GM20431 (cell line): ENCODE measurements around the gene SLC45A1.

Experiments used
- in situ Hi-C: fragments of 300-500 bp; cut with MseI, MboI; formaldehyde crosslinking; loops from one replicate; pipeline ENCODE4 v1.15.0; 2020; ENCODE audit warnings: low sequenced_read_pairs; ENCODE audit not compliant: unreplicated experiment

Gene SLC45A1

GRCh38 chr1:8307628-8308027 is 10.3 kb upstream of the SLC45A1 start:
- in situ Hi-C loops = no loop called here

GRCh38 chr1:8311068-8311718 is 6.7 kb upstream of the SLC45A1 start:
- in situ Hi-C loops = loop anchor here (10.0 kb wide), 1 partner anchor 286 kb away; the partner anchor contains the start of gene ERRFI1

- in situ Hi-C loops = loop anchor here (10.0 kb wide), 1 partner anchor 288 kb away; the partner anchor contains the start of gene ERRFI1
Measured at GRCh38 chr1:8312235-8313218, 5.4 kb upstream of the SLC45A1 start.

- in situ Hi-C loops = loop anchor here (10.0 kb wide), 1 partner anchor 288 kb away; the partner anchor contains the start of gene ERRFI1
Measured at GRCh38 chr1:8313231-8313630, 4.7 kb upstream of the SLC45A1 start.

- in situ Hi-C loops = loop anchor here (10.0 kb wide), 1 partner anchor 290 kb away; the partner anchor contains the start of gene ERRFI1
Measured at GRCh38 chr1:8314346-8315280, 3.3 kb upstream of the SLC45A1 start.

GRCh38 chr1:8315573-8316475 is 2.1 kb upstream of the SLC45A1 start:
- in situ Hi-C loops = loop anchor here (10.0 kb wide), 1 partner anchor 291 kb away; the partner anchor contains the start of gene ERRFI1

GRCh38 chr1:8318436-8318835 is 522 bp downstream of the SLC45A1 start:
- in situ Hi-C loops = loop anchor here (10.0 kb wide), 1 partner anchor 294 kb away; the partner anchor contains the start of gene ERRFI1

GRCh38 chr1:8321612-8322011 is 3.7 kb downstream of the SLC45A1 start:
- in situ Hi-C loops = no loop called here

- in situ Hi-C loops = no loop called here
Measured at GRCh38 chr1:8323706-8324105, 5.8 kb downstream of the SLC45A1 start.

GRCh38 chr1:8324176-8324810 is 6.4 kb downstream of the SLC45A1 start:
- in situ Hi-C loops = no loop called here

- in situ Hi-C loops = no loop called here
Measured at GRCh38 chr1:8325771-8326170, 7.9 kb downstream of the SLC45A1 start.

GRCh38 chr1:8326265-8326664 is 8.4 kb downstream of the SLC45A1 start:
- in situ Hi-C loops = no loop called here

- in situ Hi-C loops = no loop called here
Measured at GRCh38 chr1:8328271-8328670, 10.4 kb downstream of the SLC45A1 start.

GRCh38 chr1:8329439-8329838 is 11.5 kb downstream of the SLC45A1 start:
- in situ Hi-C loops = no loop called here

- in situ Hi-C loops = no loop called here
Measured at GRCh38 chr1:8329858-8330257, 11.9 kb downstream of the SLC45A1 start.

GRCh38 chr1:8330271-8331125 is 12.6 kb downstream of the SLC45A1 start:
- in situ Hi-C loops = no loop called here

- in situ Hi-C loops = no loop called here
Measured at GRCh38 chr1:8332806-8333205, 14.9 kb downstream of the SLC45A1 start.
